HepG2 (cell line): ENCODE data around the gene ALDH9A1. TPM values are rescaled to one million over a fixed set of nuclear protein-coding genes. Genes with fewer than 3 reads are reported as not detected.
"Not testable (repeated sequence)": the region's sequence is repeated elsewhere in the genome, so short reads cannot be mapped to it uniquely, and the experiment has no call there.

Experiments used
- ATAC-seq: fragments of 200-7000 bp; cut with Tn5 transposase; 3 replicates; pipeline ENCODE4 v1.9.1; 2020; ENCODE audit warnings: mild to moderate bottlenecking, moderate library complexity
- BruUV-seq: library from RNA; stranded (reverse); fragments of 400-500 nt; replicated peaks from 2 replicates; lab custom pipeline; 2021; lab: Mats Ljungman, UMichigan
- CTCF ChIA-PET: fragments of 300-600 bp; formaldehyde crosslinking; extraction: SDS; loops from one replicate; lab custom pipeline; 2021; ENCODE audit warnings: low total read pairs, inconsistent platforms, low intra/inter-chr PET ratio; lab: Yijun Ruan, JAX
- POLR2A ChIA-PET: fragments of 350-600 bp; sonication (Branson Sonifier 250); formaldehyde crosslinking; loops from one replicate; lab custom pipeline; 2020; ENCODE audit warnings: antibody characterized with exemption, inconsistent platforms; lab: Yijun Ruan, JAX
- DNase-seq: peaks from one replicate; pipeline ENCODE4 v3.0.0-alpha.2; 2015; ENCODE audit warnings: low spot score
- FAIRE-seq: peaks from 3 replicates; lab custom pipeline; 2011; peaks lifted over from hg19 to GRCh38; lab: Jason Lieb, UNC
- H2AFZ ChIP-seq: one replicate; pipeline ENCODE4 v1.6.1; 2011; ENCODE audit warnings: low read length, inconsistent platforms
- H3K27ac ChIP-seq: fragments of 300-600 bp; 3 replicates; pipeline ENCODE4 v1.8.0; 2011; ENCODE audit warnings: mixed run types, mild to moderate bottlenecking, mixed read lengths, low read length, inconsistent platforms; ENCODE audit not compliant: insufficient read depth; ENCODE audit errors: extremely low read length
- H3K27me3 ChIP-seq, 2 experiments: fragments of 200-600 bp in 1 of 2; 2 replicates in 1 of 2; 3 replicates in 1 of 2; pipeline versions ENCODE4 v1.6.0 to v1.8.0; 2011; ENCODE audit warnings: low read length in 2 of 2, mild to moderate bottlenecking in 2 of 2, moderate library complexity in 2 of 2, inconsistent platforms in 1 of 2; ENCODE audit not compliant: insufficient read depth in 2 of 2, control insufficient read depth in 1 of 2
- H3K36me3 ChIP-seq, 2 experiments: fragments of 200-600 bp in 1 of 2; replicated peaks in 1 of 2; 2 replicates in 1 of 2; 3 replicates in 1 of 2; pipeline versions ENCODE4 v1.5.1 to v1.8.0; 2011; ENCODE audit warnings: low read length in 2 of 2, inconsistent platforms in 1 of 2; ENCODE audit not compliant: insufficient read depth in 2 of 2, control insufficient read depth in 1 of 2
- H3K4me1 ChIP-seq: 2 replicates; pipeline ENCODE4 v1.5.1; 2012; ENCODE audit warnings: low read length, inconsistent platforms; ENCODE audit not compliant: insufficient read depth
- H3K4me2 ChIP-seq: 2 replicates; pipeline ENCODE4 v1.6.0; 2011; ENCODE audit warnings: low read depth, low read length, inconsistent platforms
- H3K4me3 ChIP-seq, 3 experiments: fragments of 200-600 bp in 1 of 3; sonication (generic), shearing (Covaris generic) in 1 of 3; replicated peaks in 1 of 3; 2 replicates each; pipeline ENCODE4 v1.5.1; 2011 to 2016; ENCODE audit warnings: low read length in 3 of 3, inconsistent platforms in 2 of 3, low read depth in 2 of 3, mild to moderate bottlenecking in 2 of 3, control low read depth in 1 of 3, mixed read lengths in 1 of 3; ENCODE audit not compliant: insufficient read depth in 1 of 3
- H3K79me2 ChIP-seq: one replicate; pipeline ENCODE4 v1.6.1; 2011; ENCODE audit warnings: low read length, inconsistent platforms; ENCODE audit not compliant: insufficient read depth
- H3K9ac ChIP-seq: 2 replicates; pipeline ENCODE4 v1.6.0; 2011; ENCODE audit warnings: mild to moderate bottlenecking, low read depth, low read length, inconsistent platforms; ENCODE audit not compliant: insufficient read depth
- H3K9me3 ChIP-seq: 2 replicates; pipeline ENCODE4 v1.5.1; 2012; ENCODE audit warnings: mild to moderate bottlenecking, low read length
- H4K20me1 ChIP-seq: 2 replicates; pipeline ENCODE4 v1.6.0; 2011; ENCODE audit warnings: inconsistent platforms, mild to moderate bottlenecking, low read length, moderate library complexity; ENCODE audit not compliant: insufficient read depth
- FOXA3 ChIP-seq: IDR thresholded peaks from 2 replicates; pipeline ENCODE4 v1.6.1; 2016; ENCODE audit warnings: missing genetic modification reagents, missing compliant biosample characterization
- FOXP1 ChIP-seq, 2 experiments: fragments of 450-650 bp in 1 of 2; IDR thresholded peaks; 2 replicates each; pipeline ENCODE4 v1.6.1; 2017 to 2018; ENCODE audit warnings: antibody characterized with exemption in 1 of 2
- LCORL ChIP-seq, 2 experiments: fragments of 450-650 bp in 1 of 2; sonication (generic) in 1 of 2; formaldehyde crosslinking in 1 of 2; IDR thresholded peaks; 2 replicates each; pipeline versions ENCODE4 v1.5.0 to v1.6.1; 2017 to 2020; ENCODE audit warnings: antibody characterized with exemption in 1 of 2, missing genetic modification reagents in 1 of 2
- MIER2 ChIP-seq: IDR thresholded peaks from 2 replicates; pipeline ENCODE4 v1.6.1; 2016; ENCODE audit warnings: missing biosample characterization, missing genetic modification reagents
- PPARG ChIP-seq: conservative IDR thresholded peaks from 2 replicates; pipeline ENCODE4 v1.6.1; 2016; ENCODE audit warnings: missing biosample characterization, missing genetic modification reagents
- RXRB ChIP-seq: IDR thresholded peaks from 2 replicates; pipeline ENCODE4 v1.6.1; 2016; ENCODE audit warnings: borderline replicate concordance, missing genetic modification reagents, missing compliant biosample characterization
- SOX13 ChIP-seq, 3 experiments: fragments of 450-650 bp in 1 of 3; sonication (generic) in 1 of 3; formaldehyde crosslinking in 1 of 3; IDR thresholded peaks in 2 of 3; conservative IDR thresholded peaks in 1 of 3; 2 replicates each; pipeline versions ENCODE4 v1.5.0 to v1.6.1; 2016 to 2020; ENCODE audit warnings: antibody characterized with exemption in 1 of 3, mild to moderate bottlenecking in 1 of 3, missing compliant biosample characterization in 1 of 3, missing genetic modification reagents in 1 of 3, moderate library complexity in 1 of 3
- ZBTB42 ChIP-seq: sonication (generic); formaldehyde crosslinking; IDR thresholded peaks from 2 replicates; pipeline ENCODE4 v1.5.0; 2020; ENCODE audit warnings: mild to moderate bottlenecking, missing genetic modification reagents
- ZNF460 ChIP-seq: sonication (generic); formaldehyde crosslinking; IDR thresholded peaks from 2 replicates; pipeline ENCODE4 v1.5.1; 2020; ENCODE audit warnings: missing genetic modification reagents, mild to moderate bottlenecking, borderline replicate concordance
- WGBS: methylation state at CpG from one replicate; pipeline ENCODE4 v1.1.6; 2017; ENCODE audit warnings: low lambda C conversion rate; 5-methylcytosine and 5-hydroxymethylcytosine counted together
- in situ Hi-C: cut with HindIII; loops from 2 replicates; pipeline ENCODE4 v1.10.0; 2017; ENCODE audit warnings: low pct_unique_long_range_greater_than_20kb; ENCODE audit not compliant: extremely low pct_ligation_motif_present
- intact Hi-C: fragments of 100-400 bp; cut with micrococcal nuclease; formaldehyde crosslinking; loops from one replicate; pipeline ENCODE4 v1.10.0; 2022; ENCODE audit not compliant: unreplicated experiment
- polyA plus RNA-seq, 8 experiments: library from polyadenylated mRNA; depleted of rRNA in 3 of 8; stranded (reverse) in 7 of 8; unstranded in 1 of 8; fragments of >200 nt; fragmentation: Illumina TruSeq in 4 of 8; extraction: Trizol in 4 of 8; gene quantifications; 2 replicates each; pipeline versions ENCODE4 v1.2.1 to v1.2.3, GENCODE V29; 2011 to 2016; ENCODE audit warnings: low read depth in 4 of 8, missing spikeins in 1 of 8, mixed read lengths in 1 of 8; ENCODE audit not compliant: insufficient read depth in 1 of 8
- total RNA-seq, 5 experiments: library from RNA; depleted of rRNA; stranded (reverse); fragments of >200 nt; fragmentation: Illumina TruSeq; extraction: Trizol; gene quantifications; 2 replicates each; pipeline ENCODE4 v1.2.3, GENCODE V29; 2016; ENCODE audit warnings: low read depth in 1 of 5
- TF ChIP-seq, protein P1 (sequence below): sonication (generic); formaldehyde crosslinking; IDR thresholded peaks from 2 replicates; pipeline ENCODE4 v1.4.0; 2020; ENCODE audit warnings: mild to moderate bottlenecking, missing genetic modification reagents
- TF ChIP-seq, protein P2 (sequence below): sonication (generic); formaldehyde crosslinking; conservative IDR thresholded peaks from 2 replicates; pipeline ENCODE4 v1.4.0; 2020; ENCODE audit warnings: mild to moderate bottlenecking, missing genetic modification reagents, moderate library complexity
- TF ChIP-seq, protein P3 (sequence below): IDR thresholded peaks from 2 replicates; pipeline ENCODE4 v1.4.0; 2020; ENCODE audit warnings: mild to moderate bottlenecking, missing genetic modification reagents

ALDH9A1 gene
- total and polyA plus RNA-seq, 2 of the 13 experiments (the other 11 are each of a cell fraction or from before 2014, with no cell fraction given), result 27.5 to 38.5 TPM

DNA sequence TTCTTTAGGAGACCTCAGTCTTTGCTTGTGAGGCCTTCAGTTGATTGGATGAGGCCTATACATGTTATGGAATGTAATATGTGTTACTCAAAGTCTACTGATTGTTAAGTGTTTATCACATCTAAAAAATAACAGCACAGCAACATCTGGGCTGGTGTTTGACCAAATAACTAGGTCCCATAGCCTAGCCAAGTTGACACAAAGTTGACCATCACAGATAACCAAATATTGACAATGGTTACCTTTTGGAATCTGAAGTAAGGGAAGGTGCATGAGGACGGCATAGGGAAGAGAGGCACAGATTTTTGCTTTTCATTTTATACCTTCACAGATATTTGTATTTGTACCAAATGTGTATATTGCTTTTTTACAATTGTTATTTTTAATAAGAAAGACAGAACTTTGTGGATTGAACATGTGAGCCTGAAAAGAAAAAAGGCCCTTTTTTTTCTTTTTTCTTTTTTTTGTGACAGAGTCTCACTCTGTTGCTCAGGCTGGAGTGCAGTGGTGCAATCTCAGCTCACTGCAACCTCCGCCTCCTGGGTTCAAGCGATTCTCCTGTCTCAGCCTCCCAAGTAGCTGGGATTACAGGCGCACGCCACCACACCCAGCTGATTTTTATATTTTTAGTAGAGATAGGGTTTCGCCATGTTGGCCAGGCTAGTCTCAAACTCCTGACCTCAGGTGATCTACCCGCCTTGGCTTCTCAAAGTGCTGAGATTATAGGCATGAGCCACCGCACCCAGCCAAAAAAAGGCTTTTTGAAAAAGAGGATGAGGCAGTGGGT lies 18.1 kb upstream of the ALDH9A1 start:
- intact Hi-C loops; H4K20me1 ChIP-seq; H3K36me3 ChIP-seq; H3K9ac ChIP-seq; H3K9me3 ChIP-seq; BruUV-seq; H3K4me2 ChIP-seq; H3K27ac ChIP-seq; POLR2A ChIA-PET; H3K79me2 ChIP-seq; H3K4me3 ChIP-seq; H2AFZ ChIP-seq; H3K27me3 ChIP-seq; TF ChIP-seq SOX13, LCORL, FOXP1 (IDR thresholded peaks at IDR 0.05): not testable (repeated sequence)
- ATAC-seq (peak; percentile 76), DNase-seq (peak; percentile 11), FAIRE-seq (peak; percentile 23)
- WGBS, result 64% methylated on average over 8 of the region's 8 CpGs
- in situ Hi-C loops, result loop anchor here (25.0 kb wide), 1 partner anchor 446 kb away; the partner anchor contains the start of gene FAM78B
- CTCF ChIA-PET, result interaction anchor here (1.9 to 3.0 kb wide), 2 partner anchors 198 to 209 kb away, joined by 6 to 38 read pairs; no protein-coding TSS in a partner anchor
- peaks cover 25% of the 10 kb centered on the region for H3K4me1 ChIP-seq
- peak; percentile 82; the same call in 1 of the 2 replicates for TF ChIP-seq ZBTB42 (CRISPR knock-in tag)
- TF ChIP-seq, protein P1, sequence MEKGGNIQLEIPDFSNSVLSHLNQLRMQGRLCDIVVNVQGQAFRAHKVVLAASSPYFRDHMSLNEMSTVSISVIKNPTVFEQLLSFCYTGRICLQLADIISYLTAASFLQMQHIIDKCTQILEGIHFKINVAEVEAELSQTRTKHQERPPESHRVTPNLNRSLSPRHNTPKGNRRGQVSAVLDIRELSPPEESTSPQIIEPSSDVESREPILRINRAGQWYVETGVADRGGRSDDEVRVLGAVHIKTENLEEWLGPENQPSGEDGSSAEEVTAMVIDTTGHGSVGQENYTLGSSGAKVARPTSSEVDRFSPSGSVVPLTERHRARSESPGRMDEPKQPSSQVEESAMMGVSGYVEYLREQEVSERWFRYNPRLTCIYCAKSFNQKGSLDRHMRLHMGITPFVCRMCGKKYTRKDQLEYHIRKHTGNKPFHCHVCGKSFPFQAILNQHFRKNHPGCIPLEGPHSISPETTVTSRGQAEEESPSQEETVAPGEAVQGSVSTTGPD (CRISPR knock-in tag), result peak; percentile 66; the same call in 1 of the 2 replicates
- peak; percentile 66; the same call in 1 of the 2 replicates for TF ChIP-seq ZNF460 (CRISPR knock-in tag)
- peak; percentile 73 for TF ChIP-seq FOXA3
- TF ChIP-seq SOX13 (CRISPR knock-in tag; conservative IDR thresholded peaks at IDR 0.05 in 1 of 2, IDR thresholded peaks at IDR 0.05 in 1 of 2), result peak in 1 of 2 experiments; percentile 29; a peak in 1 of 4 replicates
- 0 out of 2 replicates have a peak, but pooled peaks have one; percentile 45 for TF ChIP-seq RXRB (CRISPR knock-in tag)
- TF ChIP-seq LCORL (CRISPR knock-in tag; IDR thresholded peaks at IDR 0.05), result peak; percentile 58; the same call in 1 of the 2 replicates
- peak; percentile 37; the same call in 1 of the 2 replicates for TF ChIP-seq FOXP1 (CRISPR knock-in tag; IDR thresholded peaks at IDR 0.05)
- TF ChIP-seq PPARG (CRISPR knock-in tag), result peak; percentile 48; the same call in 1 of the 2 replicates
- TF ChIP-seq, protein P2, sequence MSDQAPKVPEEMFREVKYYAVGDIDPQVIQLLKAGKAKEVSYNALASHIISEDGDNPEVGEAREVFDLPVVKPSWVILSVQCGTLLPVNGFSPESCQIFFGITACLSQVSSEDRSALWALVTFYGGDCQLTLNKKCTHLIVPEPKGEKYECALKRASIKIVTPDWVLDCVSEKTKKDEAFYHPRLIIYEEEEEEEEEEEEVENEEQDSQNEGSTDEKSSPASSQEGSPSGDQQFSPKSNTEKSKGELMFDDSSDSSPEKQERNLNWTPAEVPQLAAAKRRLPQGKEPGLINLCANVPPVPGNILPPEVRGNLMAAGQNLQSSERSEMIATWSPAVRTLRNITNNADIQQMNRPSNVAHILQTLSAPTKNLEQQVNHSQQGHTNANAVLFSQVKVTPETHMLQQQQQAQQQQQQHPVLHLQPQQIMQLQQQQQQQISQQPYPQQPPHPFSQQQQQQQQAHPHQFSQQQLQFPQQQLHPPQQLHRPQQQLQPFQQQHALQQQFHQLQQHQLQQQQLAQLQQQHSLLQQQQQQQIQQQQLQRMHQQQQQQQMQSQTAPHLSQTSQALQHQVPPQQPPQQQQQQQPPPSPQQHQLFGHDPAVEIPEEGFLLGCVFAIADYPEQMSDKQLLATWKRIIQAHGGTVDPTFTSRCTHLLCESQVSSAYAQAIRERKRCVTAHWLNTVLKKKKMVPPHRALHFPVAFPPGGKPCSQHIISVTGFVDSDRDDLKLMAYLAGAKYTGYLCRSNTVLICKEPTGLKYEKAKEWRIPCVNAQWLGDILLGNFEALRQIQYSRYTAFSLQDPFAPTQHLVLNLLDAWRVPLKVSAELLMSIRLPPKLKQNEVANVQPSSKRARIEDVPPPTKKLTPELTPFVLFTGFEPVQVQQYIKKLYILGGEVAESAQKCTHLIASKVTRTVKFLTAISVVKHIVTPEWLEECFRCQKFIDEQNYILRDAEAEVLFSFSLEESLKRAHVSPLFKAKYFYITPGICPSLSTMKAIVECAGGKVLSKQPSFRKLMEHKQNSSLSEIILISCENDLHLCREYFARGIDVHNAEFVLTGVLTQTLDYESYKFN (CRISPR knock-in tag), result peak; percentile 49; the same call in 1 of the 2 replicates
- TF ChIP-seq MIER2 (CRISPR knock-in tag), result 0 out of 2 replicates have a peak, but pooled peaks have one; percentile 24
- TF ChIP-seq, protein P3, sequence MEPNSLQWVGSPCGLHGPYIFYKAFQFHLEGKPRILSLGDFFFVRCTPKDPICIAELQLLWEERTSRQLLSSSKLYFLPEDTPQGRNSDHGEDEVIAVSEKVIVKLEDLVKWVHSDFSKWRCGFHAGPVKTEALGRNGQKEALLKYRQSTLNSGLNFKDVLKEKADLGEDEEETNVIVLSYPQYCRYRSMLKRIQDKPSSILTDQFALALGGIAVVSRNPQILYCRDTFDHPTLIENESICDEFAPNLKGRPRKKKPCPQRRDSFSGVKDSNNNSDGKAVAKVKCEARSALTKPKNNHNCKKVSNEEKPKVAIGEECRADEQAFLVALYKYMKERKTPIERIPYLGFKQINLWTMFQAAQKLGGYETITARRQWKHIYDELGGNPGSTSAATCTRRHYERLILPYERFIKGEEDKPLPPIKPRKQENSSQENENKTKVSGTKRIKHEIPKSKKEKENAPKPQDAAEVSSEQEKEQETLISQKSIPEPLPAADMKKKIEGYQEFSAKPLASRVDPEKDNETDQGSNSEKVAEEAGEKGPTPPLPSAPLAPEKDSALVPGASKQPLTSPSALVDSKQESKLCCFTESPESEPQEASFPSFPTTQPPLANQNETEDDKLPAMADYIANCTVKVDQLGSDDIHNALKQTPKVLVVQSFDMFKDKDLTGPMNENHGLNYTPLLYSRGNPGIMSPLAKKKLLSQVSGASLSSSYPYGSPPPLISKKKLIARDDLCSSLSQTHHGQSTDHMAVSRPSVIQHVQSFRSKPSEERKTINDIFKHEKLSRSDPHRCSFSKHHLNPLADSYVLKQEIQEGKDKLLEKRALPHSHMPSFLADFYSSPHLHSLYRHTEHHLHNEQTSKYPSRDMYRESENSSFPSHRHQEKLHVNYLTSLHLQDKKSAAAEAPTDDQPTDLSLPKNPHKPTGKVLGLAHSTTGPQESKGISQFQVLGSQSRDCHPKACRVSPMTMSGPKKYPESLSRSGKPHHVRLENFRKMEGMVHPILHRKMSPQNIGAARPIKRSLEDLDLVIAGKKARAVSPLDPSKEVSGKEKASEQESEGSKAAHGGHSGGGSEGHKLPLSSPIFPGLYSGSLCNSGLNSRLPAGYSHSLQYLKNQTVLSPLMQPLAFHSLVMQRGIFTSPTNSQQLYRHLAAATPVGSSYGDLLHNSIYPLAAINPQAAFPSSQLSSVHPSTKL (CRISPR knock-in tag), result peak; percentile 46
